HuH-7 (cell line): ENCODE data around the gene CGREF1.

Experiments
- DNase-seq: peaks from one replicate; pipeline ENCODE4 v3.0.0; 2011; ENCODE audit warnings: low spot score

Gene CGREF1

GRCh38 chr2:27073782-27074181, 45.1 kb downstream of the CGREF1 start:
- DNase-seq, result no peak

GRCh38 chr2:27072920-27073319, 46.0 kb downstream of the CGREF1 start:
- no peak for DNase-seq

- no peak for DNase-seq
These were observed 46.7 kb downstream of the CGREF1 start for GRCh38 chr2:27071990-27072830.

- peak; percentile 93 for DNase-seq
These were observed 47.5 kb downstream of the CGREF1 start, which contains the start of gene OST4 for GRCh38 chr2:27071277-27071989. TSS of gene OST4 (minus strand) at chr2:27071654.

- no peak for DNase-seq
These were observed 48.2 kb downstream of the CGREF1 start for GRCh38 chr2:27070653-27071276.

- DNase-seq, result no peak
These were observed 48.8 kb downstream of the CGREF1 start for GRCh38 chr2:27069961-27070618.

- DNase-seq, result no peak
These were observed 49.5 kb downstream of the CGREF1 start for GRCh38 chr2:27069436-27069835.

GRCh38 chr2:27067385-27067784, 51.5 kb downstream of the CGREF1 start:
- no peak for DNase-seq

- DNase-seq, result no peak
These were observed 53.8 kb downstream of the CGREF1 start for GRCh38 chr2:27065128-27065527.

GRCh38 chr2:27060323-27060722, 58.6 kb downstream of the CGREF1 start:
- DNase-seq, result no peak

GRCh38 chr2:27059141-27059820, 59.6 kb downstream of the CGREF1 start:
- DNase-seq, result no peak

GRCh38 chr2:27058210-27058609, 60.7 kb downstream of the CGREF1 start:
- DNase-seq, result no peak

- no peak for DNase-seq
These were observed 61.7 kb downstream of the CGREF1 start for GRCh38 chr2:27057184-27057583.

GRCh38 chr2:27054721-27055120, 64.2 kb downstream of the CGREF1 start:
- no peak for DNase-seq

- DNase-seq, result no peak
These were observed 65.2 kb downstream of the CGREF1 start for GRCh38 chr2:27053776-27054175.

GRCh38 chr2:27053321-27053720, 65.6 kb downstream of the CGREF1 start:
- no peak for DNase-seq

- DNase-seq, result peak; percentile 42
These were observed 66.9 kb downstream of the CGREF1 start for GRCh38 chr2:27051902-27052645.

- peak; percentile 99 for DNase-seq
These were observed 67.7 kb downstream of the CGREF1 start, which contains the start of gene AGBL5 for GRCh38 chr2:27050996-27051901. TSS of gene AGBL5 (plus strand) at chr2:27051668. CDS start at chr2:27052959, 1,291 bp downstream.
